GM12864 (cell line): Measurements from ENCODE around the gene XPO1.
A peak's percentile ranks its signal among the peaks of the same experiment; 100 is the strongest.
"Not testable (repeated sequence)": the region's sequence is repeated elsewhere in the genome, so short reads cannot be mapped to it uniquely, and the experiment has no call there.

Experiments
- DNase-seq: peaks from one replicate; pipeline ENCODE4 v3.0.0-alpha.2; 2011; ENCODE audit warnings: low read depth
- H3K4me3 ChIP-seq: 2 replicates; pipeline ENCODE4 v1.5.1; 2011; ENCODE audit warnings: mild to moderate bottlenecking, low read depth, low read length, control low read depth
- CTCF ChIP-seq: IDR thresholded peaks from 2 replicates; pipeline ENCODE4 v1.5.1; 2011; ENCODE audit warnings: low read depth, mild to moderate bottlenecking, moderate library complexity, low read length, control low read depth, inconsistent platforms; ENCODE audit errors: missing control alignments

XPO1 gene

GRCh38 chr2:61538200-61538919, at the start of gene XPO1:
Gene XPO1, minus strand, starts transcription at chr2:61538356. Its CDS starts 4,459 bp downstream, at chr2:61533897.
- H3K4me3 ChIP-seq = peak within 1 kb of the TSS; percentile 79
- TF ChIP-seq CTCF = no peak
- peak; percentile 96 for DNase-seq

- not testable (repeated sequence) for H3K4me3 ChIP-seq, DNase-seq
Measured at GRCh38 chr2:61586928-61587327, 48.8 kb upstream of the XPO1 start.

GRCh38 chr2:61585383-61585782, 47.2 kb upstream of the XPO1 start:
- peak; percentile 16 for DNase-seq
- no peak for TF ChIP-seq CTCF
- H3K4me3 ChIP-seq = no peak overlapping the region

GRCh38 chr2:61584368-61584767, 46.2 kb upstream of the XPO1 start:
- not testable (repeated sequence) for DNase-seq, H3K4me3 ChIP-seq

GRCh38 chr2:61582165-61582564, 44.0 kb upstream of the XPO1 start:
- no peak overlapping the region for H3K4me3 ChIP-seq
- no peak for TF ChIP-seq CTCF
- DNase-seq = no peak

GRCh38 chr2:61581716-61582115, 43.6 kb upstream of the XPO1 start:
- no peak for DNase-seq
- no peak for TF ChIP-seq CTCF
- no peak overlapping the region for H3K4me3 ChIP-seq

GRCh38 chr2:61575447-61575859, 37.3 kb upstream of the XPO1 start:
- no peak overlapping the region for H3K4me3 ChIP-seq
- DNase-seq = no peak
- TF ChIP-seq CTCF = no peak

GRCh38 chr2:61566566-61566965, 28.4 kb upstream of the XPO1 start:
- no peak for TF ChIP-seq CTCF
- no peak overlapping the region for H3K4me3 ChIP-seq
- DNase-seq = no peak
